ENCODE measurements around the gene ARHGEF7. TPM values are rescaled to one million over a fixed set of nuclear protein-coding genes. Genes with fewer than 3 reads are reported as not detected.

The ARHGEF7 gene
- total RNA-seq, 1 donor from 2014 or later = 57.5 TPM

DNA sequence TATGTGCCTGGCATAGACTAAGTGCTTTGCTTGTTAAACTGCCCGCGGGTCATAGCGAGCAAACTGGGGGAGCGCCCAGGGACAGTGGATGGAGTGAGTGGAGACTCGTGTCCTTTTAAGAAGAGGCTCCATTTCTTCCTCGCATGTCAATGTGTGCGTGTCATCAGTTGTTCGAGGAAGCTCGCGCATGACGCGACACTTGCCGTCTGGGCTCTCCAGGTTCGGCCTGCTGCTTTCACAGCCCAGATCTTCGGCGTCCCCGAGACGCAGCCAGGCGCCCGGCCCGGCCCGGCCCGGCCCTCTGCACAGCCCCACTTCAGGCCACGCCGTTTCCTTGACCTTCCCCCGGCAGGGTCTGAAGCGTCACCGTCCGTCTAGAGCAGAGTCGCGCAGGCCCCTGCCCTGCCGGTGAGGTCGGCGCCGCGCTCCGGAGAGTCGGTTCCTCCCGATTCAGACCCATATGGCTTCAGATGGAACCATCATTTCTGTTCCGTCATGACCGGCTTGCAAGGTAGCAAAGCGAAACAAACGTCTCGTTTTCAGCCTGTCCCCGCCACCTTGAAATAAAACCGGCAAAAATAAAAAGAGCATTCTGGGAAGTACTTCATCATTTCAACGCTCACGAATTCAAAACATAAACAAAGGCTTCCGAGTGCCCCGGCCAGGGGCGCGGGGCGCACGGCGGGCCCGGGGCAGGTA, 599 bp upstream of the ARHGEF7 start:
- intact Hi-C loops (cut with DNase I) = loop anchor here (5.0 kb wide), 1 partner anchor 103 kb away; no protein-coding TSS in a partner anchor
- TF ChIP-seq POLR2AphosphoS5 (IDR thresholded peaks at IDR 0.05; ENCODE audit: insufficient read depth in 1 of 2, low read depth in 1 of 2) = peak in 1 of 2 donors; percentile 78
- no peak for TF ChIP-seq CTCF (IDR thresholded peaks at IDR 0.05)
- peak in 1 of 2 donors; percentile 6 for TF ChIP-seq POLR2A (IDR thresholded peaks at IDR 0.05)
- Histone ChIP-seq H3K4me3 (peak overlapping the region; percentile 52 to 69), H3K4me1 (peaks cover 38% of the 10 kb centered on the region), H3K36me3 (no peaks in the 10 kb centered on the region), H3K9me3 (no peaks in the 10 kb centered on the region), H3K27ac (peak overlapping the region; percentile 89), H3K27me3 (no peaks in the 10 kb centered on the region)
- no peak for DNase-seq (ENCODE audit: extremely low spot score in 2 of 2)

DNA sequence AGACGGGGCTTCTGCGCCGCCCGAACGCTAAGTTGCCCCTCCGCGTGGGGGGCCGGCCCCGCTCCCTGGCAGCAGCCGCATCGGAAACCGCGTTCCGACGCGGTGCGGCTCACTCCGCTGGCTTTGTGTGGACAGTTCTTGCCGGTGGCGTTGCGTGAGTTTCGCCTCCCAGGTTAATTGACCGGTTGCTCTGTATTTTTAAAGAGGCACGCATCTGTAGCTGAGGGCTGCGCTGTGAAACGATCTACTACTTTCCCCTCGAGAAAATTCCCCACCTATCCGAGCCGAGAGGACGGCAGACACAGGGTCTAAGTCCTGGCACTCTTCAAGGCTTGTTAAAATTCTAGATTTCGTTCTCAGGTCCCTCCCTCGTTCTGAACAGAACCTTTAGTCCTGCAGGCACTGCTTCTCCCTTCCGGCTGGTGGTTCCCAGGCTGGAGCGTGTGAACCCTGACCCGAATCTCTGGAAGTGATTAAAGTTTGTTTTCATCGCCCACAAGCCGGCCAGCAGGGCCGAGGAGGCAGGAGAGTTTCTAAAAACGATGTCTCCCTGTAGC, 933 bp downstream of the ARHGEF7 start:
- Histone ChIP-seq H3K27ac (peak overlapping the region; percentile 89), H3K4me1 (peaks cover 49% of the 10 kb centered on the region), H3K4me3 (peak overlapping the region; percentile 52 to 69), H3K27me3 (no peaks in the 10 kb centered on the region), H3K36me3 (no peaks in the 10 kb centered on the region), H3K9me3 (no peaks in the 10 kb centered on the region)
- intact Hi-C loops (cut with DNase I) = no loop called here
- no peak for DNase-seq (ENCODE audit: extremely low spot score in 2 of 2)
- TF ChIP-seq POLR2A (IDR thresholded peaks at IDR 0.05) = no peak
- TF ChIP-seq POLR2AphosphoS5 (IDR thresholded peaks at IDR 0.05; ENCODE audit: insufficient read depth in 1 of 2, low read depth in 1 of 2) = peak in 1 of 2 donors; percentile 57
- no peak for TF ChIP-seq CTCF (IDR thresholded peaks at IDR 0.05)

GRCh38 chr13:111116856-111117255, 1.7 kb downstream of the ARHGEF7 start:
- no peaks in the 10 kb centered on the region for H3K27me3 ChIP-seq
- no peak for TF ChIP-seq CTCF (IDR thresholded peaks at IDR 0.05)
- no peak for TF ChIP-seq POLR2A (IDR thresholded peaks at IDR 0.05)
- no peak for TF ChIP-seq POLR2AphosphoS5 (IDR thresholded peaks at IDR 0.05; ENCODE audit: insufficient read depth in 1 of 2, low read depth in 1 of 2)
- H3K4me3 ChIP-seq = peak overlapping the region; percentile 52 to 69
- peak overlapping the region; percentile 89 for H3K27ac ChIP-seq
- H3K4me1 ChIP-seq = peaks cover 57% of the 10 kb centered on the region
- DNase-seq (ENCODE audit: extremely low spot score in 2 of 2) = no peak
- no peaks in the 10 kb centered on the region for H3K9me3 ChIP-seq
- H3K36me3 ChIP-seq = no peaks in the 10 kb centered on the region
- intact Hi-C loops (cut with DNase I) = no loop called here

GRCh38 chr13:111117289-111117688, 2.2 kb downstream of the ARHGEF7 start:
- TF ChIP-seq CTCF (IDR thresholded peaks at IDR 0.05) (no peak), POLR2A (IDR thresholded peaks at IDR 0.05) (no peak), POLR2AphosphoS5 (IDR thresholded peaks at IDR 0.05; ENCODE audit: insufficient read depth in 1 of 2, low read depth in 1 of 2) (no peak)
- Histone ChIP-seq H3K27me3 (no peaks in the 10 kb centered on the region), H3K4me3 (peak overlapping the region in 1 of 2 donors; percentile 9)

GRCh38 chr13:111117961-111118360, 2.9 kb downstream of the ARHGEF7 start:
- intact Hi-C loops (cut with DNase I) = no loop called here
- Histone ChIP-seq H3K4me1 (peaks cover 64% of the 10 kb centered on the region), H3K9me3 (no peaks in the 10 kb centered on the region), H3K36me3 (no peaks in the 10 kb centered on the region), H3K27me3 (no peaks in the 10 kb centered on the region), H3K27ac (peak overlapping the region; percentile 89), H3K4me3 (peak overlapping the region in 1 of 2 donors; percentile 9)
- no peak for DNase-seq (ENCODE audit: extremely low spot score in 2 of 2)
- TF ChIP-seq POLR2A (IDR thresholded peaks at IDR 0.05) = no peak
- TF ChIP-seq CTCF (IDR thresholded peaks at IDR 0.05) = no peak
- peak in 1 of 2 donors; percentile 29 for TF ChIP-seq POLR2AphosphoS5 (IDR thresholded peaks at IDR 0.05; ENCODE audit: insufficient read depth in 1 of 2, low read depth in 1 of 2)

More at GRCh38 chr13:111117289-111117688, 2.2 kb downstream of the ARHGEF7 start:
- no peak for DNase-seq (ENCODE audit: extremely low spot score in 2 of 2)
- intact Hi-C loops (cut with DNase I) = no loop called here
- Histone ChIP-seq H3K36me3 (no peaks in the 10 kb centered on the region), H3K27ac (peak overlapping the region; percentile 89), H3K4me1 (peaks cover 61% of the 10 kb centered on the region), H3K9me3 (no peaks in the 10 kb centered on the region)

Measured in vagina (tissue), 2 donors.